NCI-H2227 (cell line): ENCODE data around the gene HABP2.

Experiments used
- DNase-seq: peaks from one replicate; lab custom pipeline; 2025; ENCODE audit not compliant: unreplicated experiment; lab: John Stamatoyannopoulos, UW

HABP2 gene

GRCh38 chr10:113555751-113556150 lies 2.9 kb downstream of the HABP2 start:
- DNase-seq, result no peak

- peak; percentile 3 for DNase-seq
Measured at GRCh38 chr10:113557424-113557862, 4.6 kb downstream of the HABP2 start.

- no peak for DNase-seq
Measured at GRCh38 chr10:113557903-113558321, 5.1 kb downstream of the HABP2 start.

- no peak for DNase-seq
Measured at GRCh38 chr10:113560071-113560470, 7.2 kb downstream of the HABP2 start.

- no peak for DNase-seq
Measured at GRCh38 chr10:113561214-113561613, 8.4 kb downstream of the HABP2 start.

GRCh38 chr10:113562069-113562468 lies 9.2 kb downstream of the HABP2 start:
- DNase-seq, result no peak

- DNase-seq, result no peak
Measured at GRCh38 chr10:113562704-113563103, 9.9 kb downstream of the HABP2 start.

- DNase-seq, result peak; percentile 80
Measured at GRCh38 chr10:113563306-113564088, 10.6 kb downstream of the HABP2 start.

- no peak for DNase-seq
Measured at GRCh38 chr10:113565364-113565763, 12.5 kb downstream of the HABP2 start.

- DNase-seq, result no peak
Measured at GRCh38 chr10:113566888-113567287, 14.0 kb downstream of the HABP2 start.

GRCh38 chr10:113569576-113569975 lies 16.7 kb downstream of the HABP2 start:
- DNase-seq, result no peak

- no peak for DNase-seq
Measured at GRCh38 chr10:113572520-113573290, 19.9 kb downstream of the HABP2 start.

GRCh38 chr10:113573368-113573767 lies 20.5 kb downstream of the HABP2 start:
- DNase-seq, result no peak

- no peak for DNase-seq
Measured at GRCh38 chr10:113576852-113577251, 24.0 kb downstream of the HABP2 start.

GRCh38 chr10:113578773-113579172 lies 25.9 kb downstream of the HABP2 start:
- DNase-seq, result no peak

- DNase-seq, result no peak
Measured at GRCh38 chr10:113581092-113581491, 28.2 kb downstream of the HABP2 start.

GRCh38 chr10:113583571-113583970 lies 30.7 kb downstream of the HABP2 start:
- no peak for DNase-seq

- no peak for DNase-seq
Measured at GRCh38 chr10:113585949-113586348, 33.1 kb downstream of the HABP2 start.

- DNase-seq, result no peak
Measured at GRCh38 chr10:113589201-113589770, 36.4 kb downstream of the HABP2 start.

- no peak for DNase-seq
Measured at GRCh38 chr10:113590581-113590980, 37.7 kb downstream of the HABP2 start.

GRCh38 chr10:113592380-113592779 lies 39.5 kb downstream of the HABP2 start:
- DNase-seq, result no peak

- no peak for DNase-seq
Measured at GRCh38 chr10:113594652-113595051, 41.8 kb downstream of the HABP2 start.
